ENCODE measurements around the gene OPRPN.

The OPRPN gene

GRCh38 chr4:70397580-70397979 is at the start of gene OPRPN:
Gene OPRPN, plus strand, starts transcription at chr4:70397940. Its CDS starts 1,346 bp downstream, at chr4:70399286.
- Histone ChIP-seq H3K9me3 (ENCODE audit: control insufficient read depth, low read length) (no peaks in the 10 kb centered on the region), H3K4me3 (ENCODE audit: low read length) (no peak within 1 kb of the TSS), H3K4me1 (ENCODE audit: control insufficient read depth, insufficient read depth, low read length) (no peaks in the 10 kb centered on the region), H3K36me3 (ENCODE audit: control insufficient read depth, insufficient read depth, low read length, severe bottlenecking) (no peaks in the 10 kb centered on the region), H3K27me3 (replicated peaks; ENCODE audit: control insufficient read depth, insufficient read depth, low read length) (no peaks in the 10 kb centered on the region), H3K9ac (ENCODE audit: low read length) (no peak within 1 kb of the TSS)
- no peak for DNase-seq (ENCODE audit: low read depth)

GRCh38 chr4:70356185-70356584 is 41.6 kb upstream of the OPRPN start:
- H3K4me1 ChIP-seq (ENCODE audit: control insufficient read depth, insufficient read depth, low read length), result no peaks in the 10 kb centered on the region
- H3K9me3 ChIP-seq (ENCODE audit: control insufficient read depth, low read length), result no peaks in the 10 kb centered on the region
- no peaks in the 10 kb centered on the region for H3K27me3 ChIP-seq (replicated peaks; ENCODE audit: control insufficient read depth, insufficient read depth, low read length)
- H3K36me3 ChIP-seq (ENCODE audit: control insufficient read depth, insufficient read depth, low read length, severe bottlenecking), result no peaks in the 10 kb centered on the region
- no peak overlapping the region for H3K9ac ChIP-seq (ENCODE audit: low read length)
- DNase-seq (ENCODE audit: low read depth), result no peak
- no peak overlapping the region for H3K4me3 ChIP-seq (ENCODE audit: low read length)

GRCh38 chr4:70359115-70359661 is 38.6 kb upstream of the OPRPN start:
- Histone ChIP-seq H3K9me3 (ENCODE audit: control insufficient read depth, low read length) (no peaks in the 10 kb centered on the region), H3K4me1 (ENCODE audit: control insufficient read depth, insufficient read depth, low read length) (no peaks in the 10 kb centered on the region), H3K36me3 (ENCODE audit: control insufficient read depth, insufficient read depth, low read length, severe bottlenecking) (no peaks in the 10 kb centered on the region), H3K27me3 (replicated peaks; ENCODE audit: control insufficient read depth, insufficient read depth, low read length) (no peaks in the 10 kb centered on the region), H3K4me3 (ENCODE audit: low read length) (no peak overlapping the region), H3K9ac (ENCODE audit: low read length) (no peak overlapping the region)
- no peak for DNase-seq (ENCODE audit: low read depth)

- Histone ChIP-seq H3K9ac (ENCODE audit: low read length) (no peak within 1 kb of the TSS), H3K9me3 (ENCODE audit: control insufficient read depth, low read length) (no peaks in the 10 kb centered on the region), H3K4me3 (ENCODE audit: low read length) (no peak within 1 kb of the TSS), H3K4me1 (ENCODE audit: control insufficient read depth, insufficient read depth, low read length) (peaks cover 3% of the 10 kb centered on the region), H3K27me3 (replicated peaks; ENCODE audit: control insufficient read depth, insufficient read depth, low read length) (no peaks in the 10 kb centered on the region), H3K36me3 (ENCODE audit: control insufficient read depth, insufficient read depth, low read length, severe bottlenecking) (no peaks in the 10 kb centered on the region)
- no peak for DNase-seq (ENCODE audit: low read depth)
Measured at GRCh38 chr4:70360460-70360859, 37.3 kb upstream of the OPRPN start, which contains the start of gene SMR3A. Gene SMR3A, plus strand, starts transcription at chr4:70360760. Its CDS starts 1,356 bp downstream, at chr4:70362116.

GRCh38 chr4:70364002-70364401 is 33.7 kb upstream of the OPRPN start:
- Histone ChIP-seq H3K4me1 (ENCODE audit: control insufficient read depth, insufficient read depth, low read length) (peaks cover 14% of the 10 kb centered on the region), H3K27me3 (replicated peaks; ENCODE audit: control insufficient read depth, insufficient read depth, low read length) (no peaks in the 10 kb centered on the region), H3K4me3 (ENCODE audit: low read length) (no peak overlapping the region), H3K36me3 (ENCODE audit: control insufficient read depth, insufficient read depth, low read length, severe bottlenecking) (no peaks in the 10 kb centered on the region), H3K9ac (ENCODE audit: low read length) (no peak overlapping the region), H3K9me3 (ENCODE audit: control insufficient read depth, low read length) (no peaks in the 10 kb centered on the region)
- DNase-seq (ENCODE audit: low read depth), result no peak

GRCh38 chr4:70365479-70365878 is 32.3 kb upstream of the OPRPN start:
- no peak for DNase-seq (ENCODE audit: low read depth)
- H3K9me3 ChIP-seq (ENCODE audit: control insufficient read depth, low read length), result no peaks in the 10 kb centered on the region
- no peak overlapping the region for H3K9ac ChIP-seq (ENCODE audit: low read length)
- H3K36me3 ChIP-seq (ENCODE audit: control insufficient read depth, insufficient read depth, low read length, severe bottlenecking), result no peaks in the 10 kb centered on the region
- H3K4me1 ChIP-seq (ENCODE audit: control insufficient read depth, insufficient read depth, low read length), result peaks cover 14% of the 10 kb centered on the region
- no peaks in the 10 kb centered on the region for H3K27me3 ChIP-seq (replicated peaks; ENCODE audit: control insufficient read depth, insufficient read depth, low read length)
- H3K4me3 ChIP-seq (ENCODE audit: low read length), result no peak overlapping the region

GRCh38 chr4:70367813-70368212 is 29.9 kb upstream of the OPRPN start:
- H3K36me3 ChIP-seq (ENCODE audit: control insufficient read depth, insufficient read depth, low read length, severe bottlenecking), result no peaks in the 10 kb centered on the region
- no peak for DNase-seq (ENCODE audit: low read depth)
- H3K9me3 ChIP-seq (ENCODE audit: control insufficient read depth, low read length), result no peaks in the 10 kb centered on the region
- H3K27me3 ChIP-seq (replicated peaks; ENCODE audit: control insufficient read depth, insufficient read depth, low read length), result no peaks in the 10 kb centered on the region
- H3K4me1 ChIP-seq (ENCODE audit: control insufficient read depth, insufficient read depth, low read length), result peaks cover 14% of the 10 kb centered on the region
- H3K9ac ChIP-seq (ENCODE audit: low read length), result no peak overlapping the region
- H3K4me3 ChIP-seq (ENCODE audit: low read length), result no peak overlapping the region

GRCh38 chr4:70371987-70372386 is 25.8 kb upstream of the OPRPN start:
- Histone ChIP-seq H3K4me3 (ENCODE audit: low read length) (no peak overlapping the region), H3K9me3 (ENCODE audit: control insufficient read depth, low read length) (no peaks in the 10 kb centered on the region), H3K27me3 (replicated peaks; ENCODE audit: control insufficient read depth, insufficient read depth, low read length) (no peaks in the 10 kb centered on the region), H3K36me3 (ENCODE audit: control insufficient read depth, insufficient read depth, low read length, severe bottlenecking) (no peaks in the 10 kb centered on the region), H3K9ac (ENCODE audit: low read length) (no peak overlapping the region), H3K4me1 (ENCODE audit: control insufficient read depth, insufficient read depth, low read length) (peaks cover 6% of the 10 kb centered on the region)
- DNase-seq (ENCODE audit: low read depth), result no peak

GRCh38 chr4:70372760-70373159 is 25.0 kb upstream of the OPRPN start:
- DNase-seq (ENCODE audit: low read depth), result no peak
- Histone ChIP-seq H3K9me3 (ENCODE audit: control insufficient read depth, low read length) (no peaks in the 10 kb centered on the region), H3K36me3 (ENCODE audit: control insufficient read depth, insufficient read depth, low read length, severe bottlenecking) (no peaks in the 10 kb centered on the region), H3K4me1 (ENCODE audit: control insufficient read depth, insufficient read depth, low read length) (no peaks in the 10 kb centered on the region), H3K27me3 (replicated peaks; ENCODE audit: control insufficient read depth, insufficient read depth, low read length) (no peaks in the 10 kb centered on the region), H3K9ac (ENCODE audit: low read length) (no peak overlapping the region), H3K4me3 (ENCODE audit: low read length) (no peak overlapping the region)

GRCh38 chr4:70380578-70380977 is 17.2 kb upstream of the OPRPN start:
- Histone ChIP-seq H3K4me3 (ENCODE audit: low read length) (no peak overlapping the region), H3K36me3 (ENCODE audit: control insufficient read depth, insufficient read depth, low read length, severe bottlenecking) (no peaks in the 10 kb centered on the region), H3K27me3 (replicated peaks; ENCODE audit: control insufficient read depth, insufficient read depth, low read length) (no peaks in the 10 kb centered on the region), H3K4me1 (ENCODE audit: control insufficient read depth, insufficient read depth, low read length) (no peaks in the 10 kb centered on the region), H3K9ac (ENCODE audit: low read length) (no peak overlapping the region), H3K9me3 (ENCODE audit: control insufficient read depth, low read length) (no peaks in the 10 kb centered on the region)
- no peak for DNase-seq (ENCODE audit: low read depth)

- H3K36me3 ChIP-seq (ENCODE audit: control insufficient read depth, insufficient read depth, low read length, severe bottlenecking), result no peaks in the 10 kb centered on the region
- no peaks in the 10 kb centered on the region for H3K9me3 ChIP-seq (ENCODE audit: control insufficient read depth, low read length)
- no peak within 1 kb of the TSS for H3K4me3 ChIP-seq (ENCODE audit: low read length)
- no peak for DNase-seq (ENCODE audit: low read depth)
- no peaks in the 10 kb centered on the region for H3K4me1 ChIP-seq (ENCODE audit: control insufficient read depth, insufficient read depth, low read length)
- no peaks in the 10 kb centered on the region for H3K27me3 ChIP-seq (replicated peaks; ENCODE audit: control insufficient read depth, insufficient read depth, low read length)
- H3K9ac ChIP-seq (ENCODE audit: low read length), result no peak within 1 kb of the TSS
Measured at GRCh38 chr4:70382691-70383181, 15.0 kb upstream of the OPRPN start, which contains the start of gene SMR3B. Gene SMR3B, plus strand, starts transcription at chr4:70383131. Its CDS starts 1,380 bp downstream, at chr4:70384511.
